CD14-positive monocyte (primary cell): Measurements from ENCODE around the gene FARP1. TPM values are rescaled to one million over a fixed set of nuclear protein-coding genes. Genes with fewer than 3 reads are reported as not detected.

Experiments used
- DNase-seq, 3 donors: peaks; one replicate each; pipeline ENCODE4 v3.0.0-alpha.2; 2011 to 2022
- H2AFZ ChIP-seq: 2 replicates; pipeline ENCODE4 v1.6.0; 2012; ENCODE audit warnings: mild to moderate bottlenecking, low read depth, low read length, inconsistent platforms; ENCODE audit not compliant: insufficient read depth, poor library complexity, severe bottlenecking
- H3K27ac ChIP-seq, 2 donors: 1 replicate in 1 of 2; 2 replicates in 1 of 2; pipeline ENCODE4 v1.5.1; 2012 to 2013; ENCODE audit warnings: low read length in 2 of 2, control low read depth in 1 of 2, inconsistent platforms in 1 of 2, low read depth in 1 of 2, mild to moderate bottlenecking in 1 of 2
- H3K27me3 ChIP-seq, 2 donors: one replicate each; pipeline versions ENCODE4 v1.6.0 to v1.6.1; 2011 to 2013; ENCODE audit warnings: low read length in 2 of 2; ENCODE audit not compliant: control insufficient read depth in 2 of 2, insufficient read depth in 2 of 2
- H3K36me3 ChIP-seq, 2 donors: replicated peaks in 1 of 2; 1 replicate in 1 of 2; 2 replicates in 1 of 2; pipeline versions ENCODE4 v1.5.1 to v1.6.1; 2012 to 2013; ENCODE audit warnings: low read length in 2 of 2, control low read depth in 1 of 2, inconsistent platforms in 1 of 2, mild to moderate bottlenecking in 1 of 2; ENCODE audit not compliant: insufficient read depth in 2 of 2, control insufficient read depth in 1 of 2
- H3K4me1 ChIP-seq, 2 donors: 1 replicate in 1 of 2; 2 replicates in 1 of 2; pipeline versions ENCODE4 v1.5.1 to v1.6.1; 2012 to 2013; ENCODE audit warnings: low read length in 2 of 2, control low read depth in 1 of 2, inconsistent platforms in 1 of 2, mild to moderate bottlenecking in 1 of 2, moderate library complexity in 1 of 2; ENCODE audit not compliant: insufficient read depth in 2 of 2, control insufficient read depth in 1 of 2
- H3K4me2 ChIP-seq: replicated peaks from 2 replicates; pipeline ENCODE3; 2012; ENCODE audit warnings: low read length, moderate library complexity, mild to moderate bottlenecking; ENCODE audit not compliant: poor library complexity, severe bottlenecking; ENCODE audit errors: extremely low read depth
- H3K4me3 ChIP-seq, 3 experiments: fragments of 200-600 bp in 1 of 3; sonication (generic) in 1 of 3; replicated peaks in 1 of 3; 1 replicate in 2 of 3; 2 replicates in 1 of 3; pipeline ENCODE4 v1.5.1; 2011 to 2013; ENCODE audit warnings: low read length in 3 of 3, mild to moderate bottlenecking in 3 of 3, control low read depth in 2 of 3, low read depth in 2 of 3, inconsistent platforms in 1 of 3, moderate library complexity in 1 of 3
- H3K79me2 ChIP-seq: 2 replicates; pipeline ENCODE4 v1.6.0; 2012; ENCODE audit warnings: mild to moderate bottlenecking, control low read depth, inconsistent platforms, low read length, moderate library complexity; ENCODE audit not compliant: insufficient read depth
- H3K9ac ChIP-seq: 2 replicates; pipeline ENCODE4 v1.6.0; 2017; ENCODE audit warnings: low read length, mild to moderate bottlenecking; ENCODE audit not compliant: insufficient read depth, poor library complexity, severe bottlenecking
- H3K9me3 ChIP-seq, 2 donors: replicated peaks in 1 of 2; 1 replicate in 1 of 2; 2 replicates in 1 of 2; pipeline versions ENCODE4 v1.5.1 to v1.6.1; 2012 to 2013; ENCODE audit warnings: low read length in 2 of 2, control low read depth in 1 of 2; ENCODE audit not compliant: control insufficient read depth in 1 of 2, insufficient read depth in 1 of 2
- H4K20me1 ChIP-seq: 2 replicates; pipeline ENCODE4 v1.6.0; 2012; ENCODE audit warnings: mild to moderate bottlenecking, low read length, control low read depth, moderate library complexity; ENCODE audit not compliant: insufficient read depth
- H3K27ac Mint-ChIP-seq, 7 donors: one replicate each; pipeline ENCODE4 v1.8.0; 2020; ENCODE audit warnings: mild to moderate bottlenecking in 7 of 7, mixed read lengths in 7 of 7, moderate library complexity in 6 of 7, inconsistent platforms in 2 of 7
- H3K27me3 Mint-ChIP-seq, 3 donors: one replicate each; pipeline ENCODE4 v1.8.0; 2021 to 2022; ENCODE audit warnings: low read depth in 3 of 3, mild to moderate bottlenecking in 3 of 3, mixed read lengths in 3 of 3, moderate library complexity in 3 of 3, inconsistent platforms in 1 of 3
- H3K36me3 Mint-ChIP-seq, 2 donors: one replicate each; pipeline ENCODE4 v1.8.0; 2020; ENCODE audit warnings: mixed read lengths in 2 of 2, inconsistent platforms in 1 of 2, mild to moderate bottlenecking in 1 of 2
- H3K4me1 Mint-ChIP-seq: one replicate; pipeline ENCODE4 v1.8.0; 2020; ENCODE audit warnings: mild to moderate bottlenecking, mixed read lengths
- H3K4me3 Mint-ChIP-seq, 2 donors: one replicate each; pipeline ENCODE4 v1.8.0; 2020; ENCODE audit warnings: mild to moderate bottlenecking in 2 of 2, mixed read lengths in 2 of 2, moderate library complexity in 1 of 2
- H3K9me3 Mint-ChIP-seq, 7 donors: one replicate each; pipeline ENCODE4 v1.8.0; 2020 to 2022; ENCODE audit warnings: mixed read lengths in 7 of 7, mild to moderate bottlenecking in 6 of 7, moderate library complexity in 6 of 7, inconsistent platforms in 2 of 7
- CTCF ChIP-seq: fragments of 200-600 bp; IDR thresholded peaks from one replicate; pipeline ENCODE4 v1.8.0; 2022; ENCODE audit warnings: antibody characterized with exemption, mild to moderate bottlenecking
- WGBS: methylation state at CpG from one replicate; pipeline ENCODE4 v1.1.5; 2013; ENCODE audit warnings: missing lambda C conversion rate; ENCODE audit not compliant: insufficient coverage; 5-methylcytosine and 5-hydroxymethylcytosine counted together
- intact Hi-C, 2 donors: fragments of 100-400 bp; cut with micrococcal nuclease; formaldehyde crosslinking; loops; one replicate each; pipeline versions ENCODE4 v1.15.0 to v1.15.1; 2023
- polyA plus RNA-seq, 3 donors: library from polyadenylated mRNA; depleted of rRNA in 1 of 3; unstranded in 2 of 3; stranded (reverse) in 1 of 3; fragments of 300-500 nt in 2 of 3; fragments of >200 nt in 1 of 3; fragmentation: Illumina TruSeq in 2 of 3; gene quantifications; 1 replicate in 2 of 3; 2 replicates in 1 of 3; pipeline ENCODE4 v1.2.3, GENCODE V29; 2012 to 2021

Gene FARP1
- polyA plus RNA-seq, 3 donors = 0.01 to 0.16 (median 0.12) TPM

DNA sequence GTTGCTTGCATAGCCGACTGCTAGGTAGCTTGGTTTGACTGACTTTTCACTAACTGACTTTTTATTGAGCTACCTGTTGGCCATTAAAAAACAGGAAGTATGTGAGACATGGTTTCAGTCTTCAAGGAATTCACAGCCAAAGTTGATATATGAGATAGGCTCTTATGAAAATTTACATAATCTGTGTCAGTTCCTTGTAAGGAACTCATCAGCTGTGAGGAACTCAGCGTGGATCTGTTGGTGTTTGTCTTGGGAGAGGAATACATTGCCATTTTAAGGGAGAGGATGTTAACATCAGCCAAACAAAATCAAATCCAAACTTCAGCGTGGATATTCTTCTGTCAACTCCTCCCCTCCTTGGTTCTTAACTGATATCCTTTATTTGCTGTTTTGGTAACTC lies 32.1 kb downstream of the FARP1 start:
- H4K20me1 ChIP-seq = no peaks in the 10 kb centered on the region
- no peaks in the 10 kb centered on the region for H3K79me2 ChIP-seq
- H3K4me3 ChIP-seq = no peak overlapping the region
- no peak overlapping the region for H3K27ac Mint-ChIP-seq
- no peaks in the 10 kb centered on the region for H3K4me1 ChIP-seq
- no peaks in the 10 kb centered on the region for H3K27me3 ChIP-seq
- TF ChIP-seq CTCF = no peak
- intact Hi-C loops = no loop called here
- H3K4me3 Mint-ChIP-seq = no peak overlapping the region
- no peak overlapping the region for H3K27ac ChIP-seq
- WGBS = 100% methylated on average over 1 of the region's 3 CpGs
- no peak overlapping the region for H2AFZ ChIP-seq
- H3K27me3 Mint-ChIP-seq = peaks cover 0 to 6% (median 3%) of the 10 kb centered on the region in 3 donors
- no peaks in the 10 kb centered on the region for H3K4me1 Mint-ChIP-seq
- H3K9ac ChIP-seq = no peak overlapping the region
- H3K36me3 ChIP-seq = no peaks in the 10 kb centered on the region
- H3K9me3 ChIP-seq = peaks cover 0 to 6% of the 10 kb centered on the region in 2 donors
- no peak for DNase-seq
- H3K4me2 ChIP-seq = no peak overlapping the region
- H3K36me3 Mint-ChIP-seq = no peaks in the 10 kb centered on the region
- H3K9me3 Mint-ChIP-seq = peaks cover 2 to 12% (median 6%) of the 10 kb centered on the region in 7 donors

- Histone ChIP-seq H3K4me1 (no peaks in the 10 kb centered on the region), H3K36me3 (no peaks in the 10 kb centered on the region), H3K9me3 (peaks cover 0 to 6% of the 10 kb centered on the region in 2 donors), H2AFZ (no peak overlapping the region), H3K9ac (no peak overlapping the region), H3K27ac (no peak overlapping the region), H3K4me2 (no peak overlapping the region), H3K79me2 (no peaks in the 10 kb centered on the region), H3K4me3 (no peak overlapping the region), H4K20me1 (no peaks in the 10 kb centered on the region), H3K27me3 (no peaks in the 10 kb centered on the region)
- Mint-ChIP-seq H3K36me3 (no peaks in the 10 kb centered on the region), H3K9me3 (peaks cover 2 to 12% (median 6%) of the 10 kb centered on the region in 7 donors), H3K4me3 (no peak overlapping the region), H3K27ac (no peak overlapping the region), H3K27me3 (peaks cover 0 to 7% (median 2%) of the 10 kb centered on the region in 3 donors), H3K4me1 (no peaks in the 10 kb centered on the region)
- intact Hi-C loops = no loop called here
- no peak for DNase-seq
- WGBS = 90% methylated on average over 2 of the region's 3 CpGs
- TF ChIP-seq CTCF = no peak
Measured at GRCh38 chr13:98175823-98176222, 32.9 kb downstream of the FARP1 start.
